Activated T-cell treated with anti-CD3 and anti-CD28 coated beads, Interleukin-2, amount 50 U/mL, for 1 hour (primary cell): Measurements from ENCODE around the gene SIL1.

Experiments
- DNase-seq: peaks from one replicate; pipeline ENCODE4 v3.0.0-alpha.2; 2020

SIL1 gene

DNA sequence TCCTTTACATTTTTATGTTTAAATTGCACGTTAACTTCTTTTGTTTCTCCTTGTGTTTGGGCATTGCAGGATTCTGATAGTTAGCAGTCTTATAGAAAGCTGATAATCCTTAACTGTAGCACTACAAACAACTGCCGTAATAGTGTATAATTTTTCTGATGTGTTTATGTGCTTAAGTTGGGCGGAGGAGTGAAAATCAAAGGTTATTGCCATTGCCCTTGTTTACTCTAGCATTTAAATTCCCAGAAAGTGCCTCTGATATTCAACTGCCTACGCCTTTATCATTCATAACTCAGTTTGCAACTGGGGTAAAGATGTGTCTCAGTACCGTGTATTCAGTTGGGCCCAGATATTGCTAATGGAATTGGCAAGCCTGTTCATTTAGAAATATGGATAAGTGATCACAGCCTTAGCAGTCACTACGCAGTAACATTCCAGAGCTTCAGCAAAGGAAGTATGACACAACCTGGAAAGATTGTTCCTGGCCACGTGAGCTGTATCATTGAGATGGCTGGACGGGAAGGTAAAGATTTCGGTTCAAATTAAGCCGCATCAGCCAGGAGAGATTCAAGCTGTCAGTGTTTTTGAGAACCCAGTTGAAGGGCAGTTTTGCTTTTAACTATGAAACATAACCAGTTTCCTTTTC lies 294.9 kb downstream of the SIL1 start:
- no peak for DNase-seq

DNA sequence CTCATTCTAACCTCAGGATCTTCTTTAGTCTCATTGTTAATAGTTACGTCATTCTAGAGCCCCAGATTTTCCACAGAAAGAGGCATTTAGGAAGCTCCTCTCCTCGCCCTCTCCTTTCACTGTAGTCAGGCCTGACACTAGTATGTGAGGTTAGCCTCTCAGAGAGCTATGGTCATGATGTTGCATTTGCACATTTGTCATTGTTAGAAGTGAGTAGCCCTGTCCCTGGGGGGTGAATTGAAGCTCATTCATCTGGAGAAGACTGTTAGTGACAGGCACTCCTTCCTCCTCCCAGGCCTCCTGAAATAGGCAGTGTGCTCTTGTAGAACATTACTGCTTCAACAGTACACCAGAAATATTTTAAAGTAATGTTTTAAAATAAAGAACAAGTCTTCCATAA lies 296.5 kb downstream of the SIL1 start:
- no peak for DNase-seq

DNA sequence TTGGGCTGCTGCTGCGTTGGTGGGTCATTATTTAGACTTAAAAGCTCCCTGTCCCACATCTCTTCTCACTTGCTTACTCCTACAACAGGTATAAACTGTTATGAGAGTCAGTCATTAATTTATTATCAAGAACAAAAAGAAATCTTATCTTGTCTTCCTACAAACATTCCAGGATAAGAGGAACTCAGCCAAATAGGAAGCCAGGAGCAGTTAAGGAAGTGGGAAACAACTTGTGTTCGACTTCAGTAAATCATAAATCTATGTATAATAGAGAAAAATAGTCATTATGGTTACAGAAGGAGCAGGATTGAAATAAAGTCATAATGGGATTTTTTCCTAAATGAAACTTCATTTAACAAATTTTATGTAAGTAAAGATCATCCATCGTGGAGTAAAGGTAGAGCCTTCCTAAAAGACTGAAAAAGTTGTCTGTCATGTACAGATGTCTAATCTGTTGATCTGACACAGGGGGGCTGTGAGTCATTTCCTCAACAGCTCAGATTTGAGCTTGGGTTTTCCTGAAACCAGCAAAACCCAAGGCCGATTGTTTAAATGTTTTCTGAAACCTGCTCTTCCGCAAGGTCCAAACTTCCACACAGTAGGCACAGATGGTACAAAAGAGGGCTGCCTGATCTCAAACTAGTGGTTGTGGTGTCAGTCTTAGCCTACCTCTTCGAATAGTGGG lies 297.7 kb downstream of the SIL1 start:
- DNase-seq, result no peak

DNA sequence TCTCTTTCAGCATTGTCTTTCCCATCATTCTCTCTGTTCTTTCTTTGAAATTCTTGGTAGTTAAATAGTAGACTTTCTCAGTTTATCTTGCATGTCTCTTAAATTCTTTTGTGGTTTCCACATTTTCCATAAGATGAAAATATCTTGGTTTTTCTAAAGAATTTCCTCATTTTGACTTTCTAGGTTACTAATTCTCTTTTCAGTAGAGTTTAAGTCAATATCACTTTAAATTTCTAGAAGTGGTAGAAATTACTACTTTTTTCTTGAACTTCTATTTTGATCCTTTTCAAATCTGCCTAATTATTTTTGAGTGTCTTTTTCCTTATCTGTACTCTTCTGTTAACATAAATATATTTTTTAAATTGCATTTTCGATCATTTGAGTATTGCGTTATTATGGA lies 299.4 kb downstream of the SIL1 start:
- DNase-seq, result no peak

DNA sequence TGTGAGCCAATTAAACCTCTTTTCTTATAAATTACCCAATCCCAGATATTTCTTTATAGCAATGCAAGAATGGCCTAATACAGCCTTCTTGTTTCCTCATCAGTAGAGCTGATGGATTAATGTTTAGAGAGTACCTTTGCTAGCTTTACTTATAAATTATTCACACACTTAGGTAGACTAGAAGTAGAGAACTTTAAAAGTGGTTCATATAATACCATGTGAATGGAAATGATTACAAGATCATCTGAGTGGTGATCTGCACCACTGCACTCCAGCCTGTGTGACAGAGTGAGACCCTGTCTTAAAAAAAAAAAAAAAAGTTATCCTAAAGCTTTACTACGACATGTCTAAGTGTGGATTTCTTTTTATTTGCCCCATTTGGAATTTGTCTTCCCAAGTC lies 299.9 kb downstream of the SIL1 start:
- DNase-seq, result no peak
